ENCODE results near the gene CADM1. TPM values are rescaled to one million over a fixed set of nuclear protein-coding genes. Genes with fewer than 3 reads are reported as not detected.

The CADM1 gene
- total and polyA plus RNA-seq, 2 donors (not counting 3 experiments of a cell fraction or from before 2014, with no cell fraction given), result 0.52 to 2.6 TPM

GRCh38 chr11:115334932-115335788, 169.1 kb downstream of the CADM1 start:
- Histone ChIP-seq H3K79me2 (ENCODE audit: control insufficient read depth, insufficient read depth, low read length) (no peaks in the 10 kb centered on the region), H3K4me1 (ENCODE audit: control insufficient read depth, extremely low read depth, insufficient read depth, low read length) (no peaks in the 10 kb centered on the region), H3K9ac (replicated peaks; ENCODE audit: extremely low read depth, insufficient read depth, low read length) (no peak overlapping the region), H3K9me3 (replicated peaks; ENCODE audit: control insufficient read depth, insufficient read depth, low read length) (no peaks in the 10 kb centered on the region), H3K27ac (ENCODE audit: insufficient read depth, low read depth, low read length) (no peak overlapping the region), H2AFZ (ENCODE audit: low read depth, low read length) (no peak overlapping the region), H3K4me3 (replicated peaks in 1 of 3; ENCODE audit: insufficient read depth in 1 of 3, low read depth in 1 of 3, low read length in 3 of 3) (no peak overlapping the region), H3K27me3 (ENCODE audit: control insufficient read depth in 2 of 2, insufficient read depth in 2 of 2, low read length in 2 of 2) (no peaks in the 10 kb centered on the region), H4K20me1 (replicated peaks; ENCODE audit: control insufficient read depth, extremely low read depth, insufficient read depth, low read length) (no peaks in the 10 kb centered on the region), H3K4me2 (ENCODE audit: insufficient read depth, low read length) (no peak overlapping the region), H3K36me3 (ENCODE audit: control insufficient read depth in 2 of 2, extremely low read depth in 1 of 2, insufficient read depth in 2 of 2, low read length in 2 of 2) (no peaks in the 10 kb centered on the region), H3K9me1 (replicated peaks; ENCODE audit: control insufficient read depth, extremely low read depth, insufficient read depth, low read length) (no peaks in the 10 kb centered on the region)
- ChIA-PET CTCF (interaction anchor here (0.6 to 1.1 kb wide), 30 partner anchors 8 to 1367 kb away, joined by 3 to 16 read pairs (median 4); no protein-coding TSS in a partner anchor), POLR2A (no interaction called here)
- DNase-seq (ENCODE audit: low read depth, low spot score), result peak; percentile 41
- intact Hi-C loops (cut with micrococcal nuclease), result loop anchor here (1.0 to 2.0 kb wide), 5 partner anchors 168 to 1356 kb away; no protein-coding TSS in a partner anchor
- dilution Hi-C loops (cut with MboI; ENCODE audit: extremely low pct_ligation_motif_present, low sequenced_read_pairs), result no loop called here
- FAIRE-seq, result peak; percentile 88
- no TSS peak for BruUV-seq (replicated peaks)
- TF ChIP-seq CTCF (IDR thresholded peaks at IDR 0.05; ENCODE audit: extremely low read depth in 1 of 2, insufficient read depth in 1 of 2, low read depth in 1 of 2, low read length in 2 of 2), result peak; percentile 29 to 33
- no peak for TF ChIP-seq POLR2AphosphoS5 (IDR thresholded peaks at IDR 0.05; ENCODE audit: insufficient read depth, low read depth, low read length)
- no peak for TF ChIP-seq FOS (IDR thresholded peaks at IDR 0.05; ENCODE audit: borderline replicate concordance, insufficient read depth, low read length)
